GM18867 (cell line): ENCODE data around the gene ABCB9.
A peak's percentile ranks its signal among the peaks of the same experiment; 100 is the strongest.
"Not testable (repeated sequence)": the region's sequence is repeated elsewhere in the genome, so short reads cannot be mapped to it uniquely, and the experiment has no call there.

ENCODE experiments used
- ATAC-seq: cut with Tn5 transposase; IDR thresholded peaks from one replicate; pipeline ENCODE4 v1.9.1; 2021; ENCODE audit warnings: mild to moderate bottlenecking, moderate library complexity; ENCODE audit not compliant: unreplicated experiment

The ABCB9 gene

DNA sequence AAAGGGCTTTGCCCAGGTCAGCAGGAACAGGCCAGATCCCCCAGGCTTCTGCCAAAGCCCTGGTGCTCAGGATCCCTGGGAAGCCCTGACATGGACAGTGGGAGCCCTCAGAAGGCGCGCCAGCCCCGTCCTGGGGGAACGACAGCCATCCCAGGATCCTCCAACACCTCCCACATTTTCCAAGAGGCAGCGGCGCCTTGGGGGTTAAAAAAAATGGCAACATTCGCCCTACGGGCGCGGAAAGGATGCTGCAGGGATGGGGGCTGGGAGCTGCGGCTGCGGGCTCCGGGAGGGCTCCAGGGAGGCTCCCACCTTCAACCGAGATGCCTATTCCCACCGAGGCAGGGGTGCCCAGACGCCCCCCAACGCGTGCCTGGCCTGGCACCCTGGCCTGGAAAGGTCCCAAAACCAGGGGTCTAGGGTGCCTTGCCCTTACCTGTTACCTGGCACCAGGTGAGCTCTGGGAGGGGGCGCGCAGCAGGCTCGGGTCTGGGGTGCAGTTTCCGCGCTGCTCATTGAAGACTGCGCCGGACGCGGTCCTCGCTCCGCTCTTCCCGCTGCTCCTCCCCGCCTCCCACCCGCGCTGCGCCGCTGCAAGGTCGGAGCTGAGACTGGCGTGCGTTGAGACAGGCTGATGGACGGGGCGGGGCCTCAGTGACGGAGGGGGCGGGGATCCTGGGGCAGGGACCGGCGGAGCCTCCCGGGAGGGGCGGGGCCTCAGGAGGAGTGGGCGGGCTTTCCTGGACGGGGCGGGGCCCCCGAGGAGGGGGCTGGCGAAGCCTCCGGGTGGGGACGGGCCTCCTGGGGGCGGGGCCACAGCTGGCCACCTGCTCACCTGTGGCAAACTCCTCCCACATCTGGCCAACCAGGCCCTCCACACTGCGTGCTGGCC lies at the start of gene ABCB9:
Gene ABCB9 (minus strand): TSS at position 613 of the 892 bp plus-strand sequence. CDS start 6,228 bp downstream, outside the sequence.
- ATAC-seq: peak; percentile 58

GRCh38 chr12:123014473-123014872 lies 48.2 kb upstream of the ABCB9 start:
- not testable (repeated sequence) for ATAC-seq

- no peak for ATAC-seq
These were observed 47.2 kb upstream of the ABCB9 start for GRCh38 chr12:123013185-123014095.

DNA sequence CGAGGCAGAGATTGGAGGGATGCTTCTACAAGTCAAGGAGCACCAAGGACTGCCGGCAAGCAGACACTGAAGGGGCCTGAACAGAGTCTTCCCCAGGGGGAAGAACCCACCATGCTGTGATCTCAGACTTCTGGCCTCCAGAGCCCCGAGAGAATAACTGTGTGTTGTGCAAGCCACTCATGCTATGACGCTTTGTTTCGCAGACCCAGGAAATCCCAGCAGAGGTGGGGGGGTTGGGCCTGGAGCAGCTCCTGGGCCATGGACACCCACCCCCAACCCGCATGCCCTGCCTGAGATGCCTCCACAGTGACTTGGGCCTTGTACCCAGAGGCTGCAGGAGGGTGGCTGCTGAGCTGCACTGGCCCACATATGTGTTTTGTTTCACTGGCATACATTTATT lies 45.4 kb upstream of the ABCB9 start:
- ATAC-seq: no peak

DNA sequence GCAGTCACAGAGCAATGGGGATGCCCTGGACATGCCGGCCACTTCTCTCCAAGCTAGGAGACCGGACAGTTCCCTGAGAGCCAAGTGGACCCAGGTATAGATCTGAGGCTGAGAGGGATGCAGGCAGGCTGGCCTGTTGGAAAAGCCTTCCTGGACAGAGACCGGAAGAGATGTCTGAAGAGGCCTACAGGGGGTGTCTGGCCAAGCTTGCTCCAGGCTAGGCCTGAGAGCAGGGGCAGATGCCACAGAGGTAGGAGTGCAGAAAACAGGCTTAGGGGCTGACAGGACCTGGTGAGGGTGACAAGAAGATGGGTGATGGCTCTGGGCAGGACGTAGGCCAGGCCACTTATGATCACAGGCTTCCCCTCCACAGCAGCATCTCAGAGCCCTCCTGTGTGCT lies 44.4 kb upstream of the ABCB9 start:
- ATAC-seq: no peak

DNA sequence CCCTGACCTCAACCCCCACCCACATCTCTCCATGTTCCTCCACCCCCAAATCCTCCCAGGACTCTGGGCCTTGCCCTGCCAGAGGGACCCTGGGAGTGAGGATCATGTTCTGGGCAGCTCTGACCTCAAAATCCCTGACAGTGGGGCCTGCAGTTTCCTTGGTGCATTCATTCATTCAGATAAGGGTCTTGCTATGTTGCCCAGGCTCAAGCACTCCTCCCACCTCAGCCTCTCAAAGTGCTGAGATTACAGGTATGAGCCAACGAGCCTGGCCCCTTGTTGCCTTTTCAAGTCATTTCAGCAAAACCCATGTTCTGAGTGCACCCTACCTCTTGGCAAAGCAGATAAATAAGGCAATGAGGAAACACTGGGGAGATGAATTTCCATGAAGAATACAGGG lies 43.8 kb upstream of the ABCB9 start:
- ATAC-seq: no peak

GRCh38 chr12:123006977-123007376 lies 40.7 kb upstream of the ABCB9 start:
- no peak for ATAC-seq

- ATAC-seq: no peak
These were observed 38.9 kb upstream of the ABCB9 start for GRCh38 chr12:123005081-123005626.

DNA sequence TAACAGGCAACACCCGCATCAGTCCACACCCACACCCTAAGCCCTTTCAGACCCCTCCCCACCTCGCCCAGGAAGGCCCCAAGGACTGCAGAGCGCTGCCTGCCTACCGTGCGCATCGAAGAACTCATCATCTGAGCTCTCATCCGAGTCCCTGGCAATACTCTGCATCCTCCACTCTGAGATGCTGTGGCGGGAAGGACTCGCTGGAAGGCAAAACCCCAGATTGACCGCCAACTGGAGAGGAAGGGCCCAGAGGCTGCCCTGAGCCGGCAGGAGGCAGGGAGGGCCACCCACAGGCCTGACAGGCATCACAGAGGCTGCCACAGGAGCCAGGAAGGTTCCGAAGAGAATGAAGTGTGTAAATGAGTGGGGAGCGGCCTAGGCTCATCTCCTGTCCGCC lies 38.0 kb upstream of the ABCB9 start:
- no peak for ATAC-seq

DNA sequence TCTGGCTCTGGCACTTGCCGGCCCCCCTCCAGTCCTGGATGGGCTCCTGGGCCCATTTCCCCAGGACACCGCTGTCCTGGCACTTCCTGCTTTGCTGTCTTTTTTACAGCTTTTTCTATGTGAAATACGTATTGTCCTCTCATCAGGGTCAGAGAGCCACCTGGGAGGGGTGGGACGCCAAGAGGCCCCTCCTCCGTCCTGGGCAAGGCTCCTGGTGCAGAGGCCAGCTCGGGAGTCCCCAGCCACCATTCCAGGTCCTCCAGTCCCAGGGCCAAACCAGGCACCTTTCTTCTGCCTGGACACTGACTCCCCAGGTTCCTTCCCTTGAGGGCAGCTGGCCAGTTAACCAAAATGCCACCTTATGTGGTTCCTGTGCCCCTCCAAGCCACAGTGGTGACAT lies 37.0 kb upstream of the ABCB9 start:
- ATAC-seq: no peak

- no peak for ATAC-seq
These were observed 35.2 kb upstream of the ABCB9 start for GRCh38 chr12:123001464-123001863.

DNA sequence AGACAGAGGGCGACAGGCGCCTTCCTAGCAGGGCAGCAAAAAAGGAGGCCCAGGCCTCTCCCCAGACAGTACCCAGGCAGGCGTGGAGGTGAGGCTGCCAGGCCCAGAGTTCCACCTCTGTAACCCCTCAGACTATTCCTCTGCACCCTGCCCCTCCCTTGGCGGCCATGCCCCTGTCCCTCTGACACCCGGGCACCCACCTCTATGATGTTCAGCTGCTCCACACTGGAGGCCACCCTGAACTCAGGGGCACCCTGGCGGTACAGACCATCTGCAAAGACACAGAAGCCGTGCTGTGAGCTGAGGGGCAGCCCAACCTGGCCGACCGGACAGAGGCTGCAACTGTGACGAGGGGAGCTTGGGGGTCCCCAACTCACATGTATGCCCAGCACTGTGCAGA lies 34.3 kb upstream of the ABCB9 start:
- no peak for ATAC-seq

DNA sequence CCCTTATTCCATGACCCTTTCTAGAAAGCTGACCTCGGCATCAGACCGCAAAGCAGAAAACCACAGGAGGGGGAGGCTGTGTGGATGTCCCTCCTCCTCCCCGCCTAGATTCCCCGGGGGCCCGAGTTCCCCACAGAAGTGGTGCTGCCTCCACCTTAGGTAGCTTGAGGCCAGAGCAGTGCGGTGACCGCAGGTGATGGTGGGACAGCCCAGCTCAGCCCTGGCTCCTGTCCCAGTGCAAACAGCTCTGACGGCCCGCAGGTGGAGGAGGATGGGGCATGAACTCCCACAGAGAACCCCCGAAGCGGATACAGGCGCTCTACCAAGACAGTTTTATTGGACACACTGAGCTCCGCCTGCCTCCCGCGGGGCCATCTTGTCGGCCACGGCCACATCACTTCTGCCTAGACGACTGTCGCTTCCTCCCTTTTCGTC lies 33.7 kb upstream of the ABCB9 start:
- no peak for ATAC-seq

GRCh38 chr12:122999196-122999946 lies 33.1 kb upstream of the ABCB9 start:
- no peak for ATAC-seq

GRCh38 chr12:122998316-122998715 lies 32.1 kb upstream of the ABCB9 start:
- ATAC-seq: no peak

DNA sequence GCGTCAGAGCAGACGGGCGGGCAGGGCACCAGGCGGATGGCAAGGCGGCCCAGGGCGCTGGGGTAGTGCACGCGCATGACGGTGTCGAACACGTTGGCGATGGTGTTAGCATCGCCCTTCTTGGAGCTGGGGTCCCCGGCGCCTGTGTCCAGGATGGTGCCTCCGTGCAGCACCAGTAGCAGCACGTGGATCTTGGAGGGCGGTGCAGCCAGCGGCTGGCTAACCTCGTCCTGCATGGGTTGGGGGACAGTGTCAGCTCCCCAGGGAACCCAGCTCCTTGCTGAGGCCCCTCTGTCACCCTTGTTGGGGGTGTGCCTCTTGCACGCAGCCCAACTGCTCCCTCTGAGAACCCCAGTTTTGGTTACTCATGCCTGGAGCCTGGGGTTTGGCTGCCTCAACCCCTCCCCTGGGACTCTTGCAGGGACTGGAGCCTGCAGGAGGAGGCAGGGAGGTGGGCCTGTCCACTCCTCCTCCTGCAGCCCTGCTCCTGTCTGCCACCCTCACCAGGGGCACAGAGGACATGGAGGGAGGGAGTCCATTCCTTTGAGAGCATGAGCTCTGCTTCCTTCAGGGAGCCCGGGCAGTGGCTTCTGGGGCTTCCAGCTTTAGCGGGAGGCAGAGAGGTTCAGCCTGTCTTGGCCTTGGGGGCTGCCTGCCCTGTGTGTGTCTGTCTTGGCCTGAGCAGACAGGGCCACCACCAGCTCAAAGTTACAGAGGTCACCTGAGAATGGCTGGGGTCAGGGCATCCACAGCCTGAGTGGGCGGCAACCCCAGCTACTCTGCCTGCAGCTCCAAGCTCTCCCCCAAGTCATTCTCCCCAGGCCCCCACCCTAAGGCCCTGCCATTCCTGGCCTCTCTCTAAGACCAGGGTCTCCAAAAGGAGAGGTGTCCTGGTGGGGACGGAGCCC lies 31.3 kb upstream of the ABCB9 start:
- no peak for ATAC-seq

GRCh38 chr12:122996621-122997342 lies 30.5 kb upstream of the ABCB9 start:
- ATAC-seq: no peak

DNA sequence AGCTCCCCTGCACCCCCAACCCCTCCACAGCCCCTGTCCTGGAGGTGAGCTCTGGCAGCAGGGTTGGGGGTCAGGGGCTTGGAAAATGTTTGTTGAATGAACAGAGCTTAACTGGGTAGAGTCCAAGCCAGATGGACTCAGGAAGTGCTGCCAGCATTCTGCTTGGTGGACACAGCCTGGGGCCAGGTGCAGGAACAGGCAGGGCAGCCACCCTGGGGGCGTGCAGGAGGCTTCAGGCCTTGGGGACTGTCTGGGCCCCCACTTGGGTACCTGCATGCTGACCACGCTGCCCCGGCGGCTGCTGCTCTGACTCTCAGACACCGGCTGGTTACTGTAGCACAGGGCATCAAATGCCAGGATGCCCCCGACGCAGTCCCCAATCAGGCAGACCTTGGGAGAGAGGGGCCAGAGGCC lies 29.9 kb upstream of the ABCB9 start:
- no peak for ATAC-seq
